Adrenal gland (tissue), 5 donors: ENCODE measurements around the gene UNC13D.

ENCODE experiments used
- CTCF ChIP-seq, 6 experiments: fragments of 450-650 bp in 4 of 6; fragments of 200-600 bp in 2 of 6; sonication (generic) in 1 of 6; IDR thresholded peaks; 1 replicate in 5 of 6; 2 replicates in 1 of 6; pipeline versions ENCODE4 v1.5.1 to v1.8.0; 2016 to 2021; ENCODE audit warnings: antibody characterized with exemption in 6 of 6, mild to moderate bottlenecking in 2 of 6, moderate library complexity in 1 of 6
- POLR2A ChIP-seq, 2 donors: fragments of 450-650 bp; IDR thresholded peaks; one replicate each; pipeline ENCODE4 v1.6.1; 2017; ENCODE audit warnings: antibody characterized with exemption in 2 of 2, mild to moderate bottlenecking in 2 of 2, moderate library complexity in 1 of 2
- donor health status: DM: no; HTN: no; CAD: no.

GRCh38 chr17:75850928-75851692, 6.9 kb upstream of the UNC13D start:
- TF ChIP-seq CTCF (IDR thresholded peaks at IDR 0.05) (no peak), POLR2A (IDR thresholded peaks at IDR 0.05) (no peak)
